MM.1S (cell line): Measurements from ENCODE around the gene C20orf202.
"Not testable (repeated sequence)": the region's sequence is repeated elsewhere in the genome, so short reads cannot be mapped to it uniquely, and the experiment has no call there.

ENCODE experiments used
- DNase-seq: peaks from one replicate; pipeline ENCODE4 v3.0.0-alpha.2; 2015
- H2AFZ ChIP-seq: fragments of 300-600 bp; sonication (generic); 2 replicates; pipeline ENCODE4 v1.6.0; 2016; ENCODE audit warnings: antibody characterized with exemption, low read length
- H3F3A ChIP-seq: fragments of 300-600 bp; sonication (generic); 2 replicates; pipeline ENCODE4 v1.6.1; 2016; ENCODE audit warnings: mild to moderate bottlenecking, antibody characterized with exemption, low read length, moderate library complexity, mixed read lengths; ENCODE audit not compliant: insufficient read depth
- H3K27ac ChIP-seq: fragments of 300-600 bp; sonication (generic); 2 replicates; pipeline ENCODE4 v1.5.1; 2016; ENCODE audit warnings: mild to moderate bottlenecking, low read length
- H3K27me3 ChIP-seq: fragments of 300-600 bp; sonication (generic); replicated peaks from 2 replicates; pipeline ENCODE4 v1.6.0; 2016; ENCODE audit warnings: low read length; ENCODE audit not compliant: insufficient read depth
- H3K36me3 ChIP-seq: fragments of 300-600 bp; sonication (generic); replicated peaks from 2 replicates; pipeline ENCODE4 v1.6.1; 2016; ENCODE audit warnings: mild to moderate bottlenecking, low read length, mixed read lengths; ENCODE audit not compliant: insufficient read depth
- H3K4me1 ChIP-seq: fragments of 300-600 bp; sonication (generic); 2 replicates; pipeline ENCODE4 v1.6.1; 2016; ENCODE audit warnings: low read length, mixed read lengths
- H3K4me2 ChIP-seq: fragments of 300-600 bp; sonication (generic); 2 replicates; pipeline ENCODE4 v1.6.0; 2016; ENCODE audit warnings: low read depth, low read length
- H3K4me3 ChIP-seq: fragments of 300-600 bp; sonication (generic); 2 replicates; pipeline ENCODE4 v1.5.1; 2016; ENCODE audit warnings: low read length, mixed read lengths
- H3K79me2 ChIP-seq: fragments of 300-600 bp; sonication (generic); 2 replicates; pipeline ENCODE4 v1.6.1; 2016; ENCODE audit warnings: mixed run types, low read length, mixed read lengths
- H3K9ac ChIP-seq: fragments of 300-600 bp; sonication (generic); 2 replicates; pipeline ENCODE4 v1.6.1; 2016; ENCODE audit warnings: low read length, mixed read lengths
- H3K9me2 ChIP-seq: fragments of 300-600 bp; sonication (generic); replicated peaks from 2 replicates; pipeline ENCODE4 v1.6.1; 2016; ENCODE audit warnings: mild to moderate bottlenecking, low read length, mixed read lengths; ENCODE audit not compliant: insufficient read depth
- H3K9me3 ChIP-seq: fragments of 300-600 bp; sonication (generic); replicated peaks from 2 replicates; pipeline ENCODE4 v1.6.1; 2016; ENCODE audit warnings: mild to moderate bottlenecking, low read length, mixed read lengths; ENCODE audit not compliant: insufficient read depth
- H4K20me1 ChIP-seq: fragments of 300-600 bp; sonication (generic); 2 replicates; pipeline ENCODE4 v1.6.1; 2016; ENCODE audit warnings: mild to moderate bottlenecking, low read length, moderate library complexity, mixed read lengths; ENCODE audit not compliant: insufficient read depth
- CTCF ChIP-seq: fragments of 300-600 bp; sonication (generic); IDR thresholded peaks from 2 replicates; pipeline ENCODE4 v1.5.1; 2016; ENCODE audit warnings: antibody characterized with exemption, low read length, mixed read lengths
- EZH2 ChIP-seq: fragments of 300-600 bp; sonication (generic); optimal IDR thresholded peaks from 2 replicates; pipeline ENCODE3; 2017; ENCODE audit warnings: low read depth, mild to moderate bottlenecking, antibody characterized with exemption, low read length, mixed read lengths
- EZH2phosphoT487 ChIP-seq: fragments of 300-600 bp; sonication (generic); IDR thresholded peaks from 2 replicates; pipeline ENCODE4 v1.6.1; 2018; ENCODE audit warnings: antibody characterized with exemption, low read length

The C20orf202 gene

DNA sequence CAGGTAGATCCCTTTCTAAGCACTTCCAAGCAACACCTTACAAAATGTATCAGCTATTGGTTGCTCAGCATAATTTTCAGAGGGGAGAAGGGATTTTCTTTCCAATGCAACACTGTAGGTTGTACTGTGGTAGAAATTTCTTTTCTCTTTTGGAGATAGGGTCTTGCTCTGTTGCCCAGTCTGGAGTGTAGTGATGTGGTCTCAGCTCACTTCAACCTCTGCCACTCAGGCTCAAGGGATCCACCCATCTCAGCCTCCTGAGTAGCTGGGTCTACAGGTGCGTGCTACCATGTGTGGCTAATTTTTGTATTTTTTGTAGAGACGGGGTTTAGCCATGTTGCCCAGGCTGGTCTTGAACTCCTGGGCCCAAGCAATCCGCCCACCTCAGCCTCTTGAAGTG, 38.8 kb downstream of the C20orf202 start:
- Histone ChIP-seq H3K9me3 (no peaks in the 10 kb centered on the region), H3K9ac (no peak overlapping the region), H4K20me1 (no peaks in the 10 kb centered on the region), H3K4me2 (no peak overlapping the region), H3K36me3 (no peaks in the 10 kb centered on the region), H3K79me2 (no peaks in the 10 kb centered on the region), H3K4me3 (no peak overlapping the region), H3F3A (peaks cover 2% of the 10 kb centered on the region), H3K9me2 (no peaks in the 10 kb centered on the region), H2AFZ (no peak overlapping the region), H3K27ac (no peak overlapping the region), H3K4me1 (peaks cover 7% of the 10 kb centered on the region), H3K27me3 (no peaks in the 10 kb centered on the region)
- TF ChIP-seq EZH2 (no peak), EZH2phosphoT487 (no peak)
- DNase-seq = no peak

DNA sequence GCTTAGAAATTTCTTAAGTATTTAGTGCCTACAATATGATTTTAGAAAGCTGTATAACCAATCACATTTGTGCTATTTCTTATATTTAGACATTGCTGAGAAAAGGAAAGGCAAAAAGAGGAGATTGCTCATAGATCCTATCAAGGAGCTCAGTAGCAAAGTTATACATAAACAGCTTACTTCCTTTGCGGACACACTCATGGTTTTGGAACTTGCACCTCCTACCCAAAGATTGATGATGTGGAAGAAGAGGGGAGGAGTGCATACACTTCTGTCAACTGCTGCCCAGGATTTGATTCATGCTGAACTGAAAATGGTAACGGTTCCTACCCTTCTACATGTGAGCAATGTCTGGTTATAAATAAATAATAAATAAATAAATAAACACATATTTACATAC, 39.3 kb downstream of the C20orf202 start:
- TF ChIP-seq EZH2phosphoT487 = no peak
- no peak for TF ChIP-seq CTCF
- TF ChIP-seq EZH2 = no peak
- H3K9me3 ChIP-seq = no peaks in the 10 kb centered on the region
- peaks cover 6% of the 10 kb centered on the region for H3F3A ChIP-seq
- no peak overlapping the region for H2AFZ ChIP-seq
- no peak overlapping the region for H3K9ac ChIP-seq
- no peaks in the 10 kb centered on the region for H3K9me2 ChIP-seq
- H3K4me2 ChIP-seq = no peak overlapping the region
- no peaks in the 10 kb centered on the region for H3K36me3 ChIP-seq
- no peaks in the 10 kb centered on the region for H3K27me3 ChIP-seq
- no peak overlapping the region for H3K4me3 ChIP-seq
- H4K20me1 ChIP-seq = no peaks in the 10 kb centered on the region
- H3K4me1 ChIP-seq = peaks cover 12% of the 10 kb centered on the region
- DNase-seq = no peak
- H3K27ac ChIP-seq = no peak overlapping the region
- no peaks in the 10 kb centered on the region for H3K79me2 ChIP-seq

DNA sequence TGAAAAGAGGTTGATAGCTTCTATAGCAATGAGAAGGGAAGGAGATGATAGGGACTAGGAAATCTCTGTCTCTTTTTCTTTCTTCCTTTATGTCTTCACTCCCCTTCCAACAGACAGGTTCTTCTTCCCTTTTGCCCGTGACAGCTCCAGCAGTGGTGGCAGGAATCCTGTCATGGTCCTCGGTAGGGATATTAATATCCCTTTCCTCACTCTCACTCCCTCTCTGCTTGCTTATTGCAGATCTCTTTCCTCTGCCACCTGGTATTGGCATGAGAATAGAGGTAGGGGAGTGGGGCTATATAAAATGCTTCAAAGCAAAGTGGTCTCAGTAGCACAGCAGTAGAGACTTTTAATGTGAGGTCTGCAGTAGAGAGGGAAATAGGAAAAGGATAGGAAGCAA, 42.3 kb downstream of the C20orf202 start:
- H2AFZ ChIP-seq = no peak overlapping the region
- no peaks in the 10 kb centered on the region for H4K20me1 ChIP-seq
- no peak for DNase-seq
- H3K9me2 ChIP-seq = no peaks in the 10 kb centered on the region
- H3K9ac ChIP-seq = no peak overlapping the region
- H3K36me3 ChIP-seq = no peaks in the 10 kb centered on the region
- peaks cover 29% of the 10 kb centered on the region for H3K4me1 ChIP-seq
- no peak for TF ChIP-seq CTCF
- TF ChIP-seq EZH2 = no peak
- TF ChIP-seq EZH2phosphoT487 = no peak
- H3K27ac ChIP-seq = no peak overlapping the region
- no peaks in the 10 kb centered on the region for H3K9me3 ChIP-seq
- peaks cover 16% of the 10 kb centered on the region for H3F3A ChIP-seq
- no peaks in the 10 kb centered on the region for H3K79me2 ChIP-seq
- no peaks in the 10 kb centered on the region for H3K27me3 ChIP-seq
- no peak overlapping the region for H3K4me2 ChIP-seq
- no peak overlapping the region for H3K4me3 ChIP-seq

DNA sequence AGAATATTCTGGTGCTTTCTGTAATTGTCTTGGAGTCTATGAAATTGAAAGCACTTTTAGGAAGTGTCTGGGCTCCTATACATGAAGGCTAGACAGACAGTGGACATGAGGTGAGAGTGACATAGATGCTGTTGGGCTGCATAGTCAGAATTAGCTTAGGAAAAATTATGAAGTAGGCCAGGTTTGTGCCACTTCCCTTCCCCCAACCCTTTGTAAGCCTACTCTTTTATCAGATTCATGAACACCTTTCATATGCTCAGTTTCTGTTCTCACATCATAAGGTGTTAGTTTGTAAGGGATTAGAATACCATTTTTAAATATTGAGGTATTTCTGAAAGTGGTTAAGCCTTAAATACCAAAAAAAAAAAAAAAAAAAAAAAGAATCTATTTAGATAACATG, 44.4 kb downstream of the C20orf202 start:
- no peaks in the 10 kb centered on the region for H3K27me3 ChIP-seq
- no peaks in the 10 kb centered on the region for H3K79me2 ChIP-seq
- peak overlapping the region; percentile 78 for H3K4me2 ChIP-seq
- no peak overlapping the region for H3K9ac ChIP-seq
- no peaks in the 10 kb centered on the region for H3K9me3 ChIP-seq
- peaks cover 29% of the 10 kb centered on the region for H3K4me1 ChIP-seq
- 0 out of 2 replicates have a peak overlapping the region, but pooled peaks have one; percentile 7 for H3K4me3 ChIP-seq
- H3K27ac ChIP-seq = peak overlapping the region; percentile 65; the same call in 1 of the 2 replicates
- peaks cover 16% of the 10 kb centered on the region for H3F3A ChIP-seq
- H3K9me2 ChIP-seq = no peaks in the 10 kb centered on the region
- no peaks in the 10 kb centered on the region for H3K36me3 ChIP-seq
- no peak for TF ChIP-seq EZH2phosphoT487
- TF ChIP-seq EZH2 = no peak
- TF ChIP-seq CTCF = no peak
- H2AFZ ChIP-seq = peak overlapping the region; percentile 40; the same call in 1 of the 2 replicates
- no peaks in the 10 kb centered on the region for H4K20me1 ChIP-seq
- peak; percentile 75 for DNase-seq

- H3K4me2 ChIP-seq, H3K9ac ChIP-seq, H3K27ac ChIP-seq, H3K27me3 ChIP-seq, DNase-seq, H3K36me3 ChIP-seq, H3K9me2 ChIP-seq, H3K9me3 ChIP-seq, H3K4me3 ChIP-seq, H4K20me1 ChIP-seq, H3K79me2 ChIP-seq, H2AFZ ChIP-seq: not testable (repeated sequence)
- H3K4me1 ChIP-seq = peaks cover 29% of the 10 kb centered on the region
- H3F3A ChIP-seq = peaks cover 16% of the 10 kb centered on the region
These were observed 47.0 kb downstream of the C20orf202 start for GRCh38 chr20:1250282-1250681.
